Measurements from ENCODE around the gene DOK1.

Gene DOK1

GRCh38 chr2:74553892-74554819, at the start of gene DOK1, which contains the start of gene LOXL3:
Gene DOK1, plus strand, starts transcription at chr2:74554720. Its CDS starts 35 bp downstream, at chr2:74554755.
Gene LOXL3, minus strand, starts transcription at chr2:74553942. Its CDS starts 1,308 bp downstream, at chr2:74552634.
- Histone ChIP-seq H3K36me3 (ENCODE audit: control insufficient read depth, insufficient read depth, low read length, severe bottlenecking) (peaks cover 5% of the 10 kb centered on the region), H3K9me3 (ENCODE audit: control insufficient read depth, low read length) (no peaks in the 10 kb centered on the region), H3K4me3 (ENCODE audit: low read length) (peak within 1 kb of the TSS; percentile 87), H3K4me1 (ENCODE audit: control insufficient read depth, insufficient read depth, low read length) (peaks cover 29% of the 10 kb centered on the region), H3K27me3 (replicated peaks; ENCODE audit: control insufficient read depth, insufficient read depth, low read length) (no peaks in the 10 kb centered on the region), H3K9ac (ENCODE audit: low read length) (peak within 1 kb of the TSS; percentile 87)
- peak; percentile 96 for DNase-seq (ENCODE audit: low read depth)

GRCh38 chr2:74505448-74506246, 48.9 kb upstream of the DOK1 start:
- peak overlapping the region; percentile 94 for H3K9ac ChIP-seq (ENCODE audit: low read length)
- H3K9me3 ChIP-seq (ENCODE audit: control insufficient read depth, low read length) = no peaks in the 10 kb centered on the region
- DNase-seq (ENCODE audit: low read depth) = no peak
- H3K36me3 ChIP-seq (ENCODE audit: control insufficient read depth, insufficient read depth, low read length, severe bottlenecking) = peaks cover 18% of the 10 kb centered on the region
- H3K4me1 ChIP-seq (ENCODE audit: control insufficient read depth, insufficient read depth, low read length) = peaks cover 44% of the 10 kb centered on the region
- H3K27me3 ChIP-seq (replicated peaks; ENCODE audit: control insufficient read depth, insufficient read depth, low read length) = peaks cover 4% of the 10 kb centered on the region
- peak overlapping the region; percentile 96 for H3K4me3 ChIP-seq (ENCODE audit: low read length)

GRCh38 chr2:74507145-74507925, 47.2 kb upstream of the DOK1 start, which contains the start of gene PCGF1:
Gene PCGF1, minus strand, starts transcription at chr2:74507695. Its CDS starts 27 bp downstream, at chr2:74507668.
- Histone ChIP-seq H3K9me3 (ENCODE audit: control insufficient read depth, low read length) (no peaks in the 10 kb centered on the region), H3K4me1 (ENCODE audit: control insufficient read depth, insufficient read depth, low read length) (peaks cover 44% of the 10 kb centered on the region), H3K36me3 (ENCODE audit: control insufficient read depth, insufficient read depth, low read length, severe bottlenecking) (peaks cover 18% of the 10 kb centered on the region), H3K27me3 (replicated peaks; ENCODE audit: control insufficient read depth, insufficient read depth, low read length) (peaks cover 20% of the 10 kb centered on the region), H3K4me3 (ENCODE audit: low read length) (peak within 1 kb of the TSS; percentile 96), H3K9ac (ENCODE audit: low read length) (peak within 1 kb of the TSS; percentile 99)
- DNase-seq (ENCODE audit: low read depth) = peak; percentile 99

GRCh38 chr2:74507926-74508520, 46.5 kb upstream of the DOK1 start:
- Histone ChIP-seq H3K27me3 (replicated peaks; ENCODE audit: control insufficient read depth, insufficient read depth, low read length) (peaks cover 25% of the 10 kb centered on the region), H3K36me3 (ENCODE audit: control insufficient read depth, insufficient read depth, low read length, severe bottlenecking) (peaks cover 18% of the 10 kb centered on the region), H3K4me1 (ENCODE audit: control insufficient read depth, insufficient read depth, low read length) (peaks cover 41% of the 10 kb centered on the region), H3K4me3 (ENCODE audit: low read length) (peak overlapping the region; percentile 96), H3K9me3 (ENCODE audit: control insufficient read depth, low read length) (no peaks in the 10 kb centered on the region), H3K9ac (ENCODE audit: low read length) (peak overlapping the region; percentile 99)
- peak; percentile 76 for DNase-seq (ENCODE audit: low read depth)

- H3K9me3 ChIP-seq (ENCODE audit: control insufficient read depth, low read length) = no peaks in the 10 kb centered on the region
- peaks cover 9% of the 10 kb centered on the region for H3K36me3 ChIP-seq (ENCODE audit: control insufficient read depth, insufficient read depth, low read length, severe bottlenecking)
- no peak for DNase-seq (ENCODE audit: low read depth)
- peaks cover 22% of the 10 kb centered on the region for H3K4me1 ChIP-seq (ENCODE audit: control insufficient read depth, insufficient read depth, low read length)
- no peak overlapping the region for H3K4me3 ChIP-seq (ENCODE audit: low read length)
- H3K9ac ChIP-seq (ENCODE audit: low read length) = no peak overlapping the region
- peaks cover 45% of the 10 kb centered on the region for H3K27me3 ChIP-seq (replicated peaks; ENCODE audit: control insufficient read depth, insufficient read depth, low read length)
Observed at GRCh38 chr2:74510272-74510671, 44.2 kb upstream of the DOK1 start.

GRCh38 chr2:74511104-74511989, 43.2 kb upstream of the DOK1 start:
- H3K4me1 ChIP-seq (ENCODE audit: control insufficient read depth, insufficient read depth, low read length) = peaks cover 12% of the 10 kb centered on the region
- H3K27me3 ChIP-seq (replicated peaks; ENCODE audit: control insufficient read depth, insufficient read depth, low read length) = peaks cover 54% of the 10 kb centered on the region
- no peaks in the 10 kb centered on the region for H3K36me3 ChIP-seq (ENCODE audit: control insufficient read depth, insufficient read depth, low read length, severe bottlenecking)
- peak; percentile 11 for DNase-seq (ENCODE audit: low read depth)
- no peak overlapping the region for H3K9ac ChIP-seq (ENCODE audit: low read length)
- no peaks in the 10 kb centered on the region for H3K9me3 ChIP-seq (ENCODE audit: control insufficient read depth, low read length)
- no peak overlapping the region for H3K4me3 ChIP-seq (ENCODE audit: low read length)

GRCh38 chr2:74512744-74513604, 41.5 kb upstream of the DOK1 start:
- Histone ChIP-seq H3K9me3 (ENCODE audit: control insufficient read depth, low read length) (no peaks in the 10 kb centered on the region), H3K27me3 (replicated peaks; ENCODE audit: control insufficient read depth, insufficient read depth, low read length) (peaks cover 69% of the 10 kb centered on the region), H3K36me3 (ENCODE audit: control insufficient read depth, insufficient read depth, low read length, severe bottlenecking) (no peaks in the 10 kb centered on the region), H3K9ac (ENCODE audit: low read length) (no peak overlapping the region), H3K4me1 (ENCODE audit: control insufficient read depth, insufficient read depth, low read length) (peaks cover 4% of the 10 kb centered on the region), H3K4me3 (ENCODE audit: low read length) (no peak overlapping the region)
- DNase-seq (ENCODE audit: low read depth) = no peak

- no peaks in the 10 kb centered on the region for H3K36me3 ChIP-seq (ENCODE audit: control insufficient read depth, insufficient read depth, low read length, severe bottlenecking)
- no peak for DNase-seq (ENCODE audit: low read depth)
- no peak overlapping the region for H3K4me3 ChIP-seq (ENCODE audit: low read length)
- no peaks in the 10 kb centered on the region for H3K9me3 ChIP-seq (ENCODE audit: control insufficient read depth, low read length)
- H3K4me1 ChIP-seq (ENCODE audit: control insufficient read depth, insufficient read depth, low read length) = no peaks in the 10 kb centered on the region
- H3K27me3 ChIP-seq (replicated peaks; ENCODE audit: control insufficient read depth, insufficient read depth, low read length) = peaks cover 77% of the 10 kb centered on the region
- H3K9ac ChIP-seq (ENCODE audit: low read length) = no peak overlapping the region
Observed at GRCh38 chr2:74513605-74514367, 40.7 kb upstream of the DOK1 start.
